HG03025 (cell line): ENCODE results near the gene OSCAR.
"Not testable (repeated sequence)": the region's sequence is repeated elsewhere in the genome, so short reads cannot be mapped to it uniquely, and the experiment has no call there.

Source experiments
- ATAC-seq: cut with Tn5 transposase; IDR thresholded peaks from one replicate; pipeline ENCODE4 v1.9.1; 2021; ENCODE audit warnings: mild to moderate bottlenecking, moderate library complexity; ENCODE audit not compliant: unreplicated experiment, low FRiP score

Gene OSCAR

DNA sequence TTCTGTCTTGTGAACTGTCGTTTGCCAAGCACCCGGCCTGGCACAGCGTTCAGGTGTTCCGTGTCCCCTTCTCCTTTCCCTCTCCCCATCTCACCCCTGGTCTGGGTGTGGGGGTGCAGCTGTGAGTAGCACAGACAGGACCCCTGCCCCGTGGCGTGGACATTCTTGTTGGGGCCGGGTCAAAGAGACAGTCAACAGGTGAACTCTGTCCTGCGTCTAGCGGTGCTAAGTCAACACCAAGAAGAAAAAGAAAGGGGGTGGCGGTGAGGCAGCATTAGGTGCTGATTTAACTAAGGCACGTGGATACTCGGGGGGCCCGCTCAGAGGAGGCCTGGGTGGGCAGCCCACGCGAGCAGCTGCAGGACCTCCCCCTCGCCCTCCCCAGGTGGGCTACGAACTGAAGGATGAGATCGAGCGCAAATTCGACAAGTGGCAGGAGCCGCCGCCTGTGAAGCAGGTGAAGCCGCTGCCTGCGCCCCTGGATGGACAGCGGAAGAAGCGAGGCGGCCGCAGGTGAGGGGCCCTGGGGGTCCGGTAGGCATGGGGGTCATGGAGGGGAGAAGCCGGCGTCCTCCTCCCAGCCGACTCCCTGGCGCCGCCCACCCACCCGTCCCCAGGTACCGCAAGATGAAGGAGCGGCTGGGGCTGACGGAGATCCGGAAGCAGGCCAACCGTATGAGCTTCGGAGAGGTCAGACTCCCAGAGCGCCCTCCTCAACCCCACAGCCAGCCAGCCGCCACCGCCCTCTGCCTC is 27.3 kb upstream of the OSCAR start:
- ATAC-seq: no peak

- no peak for ATAC-seq
Measured at GRCh38 chr19:54125713-54126112, 25.1 kb upstream of the OSCAR start.

- no peak for ATAC-seq
Measured at GRCh38 chr19:54124393-54124792, 23.8 kb upstream of the OSCAR start.

GRCh38 chr19:54123682-54124081 is 23.1 kb upstream of the OSCAR start:
- no peak for ATAC-seq

DNA sequence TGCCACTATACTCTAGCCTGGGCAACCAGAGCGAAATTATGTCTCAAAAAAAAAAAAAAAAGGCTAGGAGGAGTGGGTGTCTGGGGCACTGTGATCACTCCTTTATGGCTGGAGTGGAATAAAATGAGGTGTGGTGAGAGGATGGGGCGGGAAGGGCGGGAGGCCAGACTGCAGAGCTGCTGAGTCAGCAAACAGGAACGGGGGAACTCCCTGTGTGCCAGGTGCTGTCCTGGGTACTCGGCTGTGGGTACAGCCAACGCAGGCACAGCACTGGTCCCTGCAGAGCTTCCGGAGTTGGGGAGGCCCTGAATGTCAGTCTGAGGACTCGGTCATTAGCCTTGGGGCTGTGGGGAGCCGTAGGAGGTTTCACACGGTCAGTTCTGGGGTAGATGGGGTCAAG is 20.7 kb upstream of the OSCAR start:
- no peak for ATAC-seq

GRCh38 chr19:54115109-54116063 is 14.8 kb upstream of the OSCAR start, which contains the start of the genes PRPF31 and TFPT:
PRPF31 (plus strand) TSS chr19:54115754; CDS start chr19:54118279, 2,525 bp downstream.
TFPT (minus strand) TSS chr19:54115657; CDS start chr19:54115269, 388 bp downstream.
- peak; percentile 81 for ATAC-seq

GRCh38 chr19:54114340-54115108 is 13.9 kb upstream of the OSCAR start:
- ATAC-seq: no peak

GRCh38 chr19:54109651-54110050 is 9.0 kb upstream of the OSCAR start:
- no peak for ATAC-seq

DNA sequence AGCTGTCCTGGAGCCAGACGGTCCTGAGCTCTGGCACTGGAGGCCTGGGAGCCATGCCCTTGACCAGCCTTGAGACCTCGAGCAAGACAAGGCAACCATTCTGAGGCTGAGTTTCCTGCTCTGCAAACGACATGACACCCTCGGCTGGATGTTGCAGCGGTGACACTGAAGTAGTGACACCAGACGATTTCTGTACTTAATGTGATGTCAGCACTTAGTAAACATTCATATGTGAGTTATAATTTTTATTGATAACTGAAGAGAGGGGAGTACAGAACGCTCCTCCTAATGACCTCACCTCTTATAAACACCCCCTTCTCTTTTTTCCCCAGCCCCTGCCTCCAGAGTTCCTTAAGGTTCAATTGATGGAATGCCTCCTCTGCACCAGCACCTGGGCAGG is 7.9 kb upstream of the OSCAR start:
- ATAC-seq: no peak

- no peak for ATAC-seq
Measured at GRCh38 chr19:54107876-54108490, 7.4 kb upstream of the OSCAR start.

- no peak for ATAC-seq
Measured at GRCh38 chr19:54106716-54107115, 6.1 kb upstream of the OSCAR start.

- ATAC-seq: no peak
Measured at GRCh38 chr19:54105796-54106195, 5.2 kb upstream of the OSCAR start.

GRCh38 chr19:54104998-54105715 is 4.6 kb upstream of the OSCAR start:
- ATAC-seq: no peak

DNA sequence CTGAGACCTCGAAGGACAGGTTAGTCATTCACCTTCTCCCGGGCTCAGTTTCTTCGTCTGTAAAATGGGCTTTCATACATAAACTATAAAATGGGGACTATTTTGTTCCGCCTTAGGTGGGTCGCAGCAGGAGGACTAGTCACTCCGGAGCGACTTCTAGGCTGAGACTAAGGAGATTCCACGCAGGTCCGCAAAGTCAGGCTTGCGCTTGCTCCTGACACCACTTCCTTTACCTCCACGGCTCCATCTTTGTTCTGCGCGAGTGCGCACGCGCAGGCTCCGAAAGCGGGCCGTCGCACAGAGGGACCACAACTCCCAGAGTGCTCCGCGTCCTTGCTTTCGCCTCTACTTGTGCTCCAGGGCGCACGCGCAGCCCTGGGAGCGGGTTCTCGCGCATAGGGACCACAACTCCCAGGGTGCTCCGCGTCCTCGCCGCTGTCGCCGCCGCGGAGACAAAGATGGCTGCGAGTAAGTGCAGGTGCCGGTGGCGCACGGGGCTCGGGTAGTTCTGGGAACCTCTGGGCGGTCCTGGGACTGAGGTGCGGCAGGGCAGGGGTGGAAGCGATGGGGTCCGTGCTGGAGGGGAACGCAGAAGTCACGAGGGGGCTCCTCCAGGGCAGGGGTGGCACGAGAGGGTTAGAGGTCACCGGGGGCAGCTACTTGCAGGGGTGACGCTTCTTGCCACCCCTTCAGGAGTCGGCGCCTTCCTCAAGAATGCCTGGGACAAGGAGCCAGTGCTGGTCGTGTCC is 2.0 kb upstream of the OSCAR start, which contains the start of gene NDUFA3:
Gene NDUFA3, plus strand, starts transcription at position 435 of the 749 bp plus-strand sequence. Its CDS starts 24 bp downstream, at position 459.
- ATAC-seq: peak; percentile 92

GRCh38 chr19:54099903-54100255 is 724 bp downstream of the OSCAR start:
- not testable (repeated sequence) for ATAC-seq

DNA sequence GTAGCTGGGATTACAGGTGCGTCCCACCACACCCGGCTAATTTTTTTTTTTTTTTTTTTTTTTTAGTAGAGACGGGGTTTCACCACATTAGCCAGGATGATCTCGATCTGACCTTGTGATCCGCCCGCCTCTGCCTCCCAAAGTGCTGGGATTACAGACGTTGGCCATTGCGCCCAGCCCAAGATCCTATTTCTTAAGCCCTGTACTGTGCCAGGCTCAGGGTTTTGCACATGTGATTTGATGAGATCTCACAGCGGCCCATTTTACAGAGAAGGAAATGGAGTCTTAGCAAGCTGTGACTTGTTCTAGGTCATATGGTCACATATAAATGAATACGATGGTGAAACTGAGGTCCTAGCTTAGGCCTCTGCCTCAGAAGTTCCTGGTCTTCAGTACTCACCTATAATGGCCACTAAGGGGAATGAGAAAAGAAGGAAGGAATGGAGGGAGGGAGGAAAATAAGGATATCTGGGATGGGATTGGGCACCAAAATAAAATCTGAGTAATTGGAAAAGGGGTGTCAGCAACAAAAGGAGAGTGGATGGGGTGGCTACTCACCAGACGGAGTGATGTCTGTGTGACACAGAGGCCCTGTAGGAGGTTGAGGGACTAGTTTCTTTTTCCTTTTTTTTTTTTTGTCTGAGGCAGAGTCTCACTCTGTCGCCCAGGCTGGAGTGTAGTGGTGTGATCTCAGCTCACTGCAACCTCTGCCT is 1.3 kb downstream of the OSCAR start:
- no peak for ATAC-seq

GRCh38 chr19:54096617-54097106 is 3.9 kb downstream of the OSCAR start:
- ATAC-seq: no peak
